OCI-LY7 (cell line): ENCODE results near the gene TJAP1. TPM values are rescaled to one million over a fixed set of nuclear protein-coding genes. Genes with fewer than 3 reads are reported as not detected.

ENCODE experiments used
- BruUV-seq: library from RNA; stranded (reverse); fragments of 400-500 nt; replicated peaks from 2 replicates; lab custom pipeline; 2021; lab: Mats Ljungman, UMichigan
- CTCF ChIA-PET: fragments of 300-600 bp; sonication (Branson Sonifier 250); formaldehyde crosslinking; loops from one replicate; lab custom pipeline; 2022; ENCODE audit warnings: antibody characterized with exemption; ENCODE audit not compliant: unreplicated experiment; lab: Charles Lee
- POLR2A ChIA-PET: fragments of 300-600 bp; sonication (Branson Sonifier 250); formaldehyde crosslinking; loops from one replicate; lab custom pipeline; 2022; ENCODE audit warnings: antibody characterized with exemption; lab: Charles Lee
- DNase-seq: peaks from one replicate; pipeline ENCODE4 v3.0.0-alpha.2; 2015; ENCODE audit warnings: low spot score
- H2AFZ ChIP-seq: fragments of 200-600 bp; sonication (generic), shearing (Covaris generic); 2 replicates; pipeline ENCODE4 v1.6.1; 2014; ENCODE audit warnings: mild to moderate bottlenecking, antibody characterized with exemption, low read length, moderate library complexity
- H3K27ac ChIP-seq: fragments of 200-600 bp; sonication (generic); 2 replicates; pipeline ENCODE4 v1.5.1; 2014; ENCODE audit warnings: mixed run types, low read depth, mild to moderate bottlenecking, moderate library complexity, low read length, inconsistent platforms; ENCODE audit not compliant: poor library complexity, severe bottlenecking
- H3K36me3 ChIP-seq: fragments of 200-600 bp; sonication (generic); 2 replicates; pipeline ENCODE4 v1.6.1; 2014; ENCODE audit warnings: mild to moderate bottlenecking, antibody characterized with exemption, low read length, moderate library complexity, mixed read lengths; ENCODE audit not compliant: insufficient read depth
- H3K4me1 ChIP-seq: fragments of 200-600 bp; sonication (generic); 2 replicates; pipeline ENCODE4 v1.5.1; 2014; ENCODE audit warnings: mild to moderate bottlenecking, low read length; ENCODE audit not compliant: insufficient read depth, poor library complexity, severe bottlenecking
- H3K4me2 ChIP-seq: fragments of 200-600 bp; sonication (generic); 2 replicates; pipeline ENCODE4 v1.6.1; 2014; ENCODE audit warnings: mild to moderate bottlenecking, low read length
- H3K4me3 ChIP-seq: fragments of 200-600 bp; sonication (generic); 2 replicates; pipeline ENCODE4 v1.5.1; 2014; ENCODE audit warnings: mild to moderate bottlenecking, low read depth, low read length; ENCODE audit not compliant: poor library complexity, severe bottlenecking
- H3K79me2 ChIP-seq: fragments of 200-600 bp; sonication (generic); 2 replicates; pipeline ENCODE4 v1.6.1; 2016; ENCODE audit warnings: low read depth, mild to moderate bottlenecking, low read length, moderate library complexity, mixed read lengths; ENCODE audit not compliant: insufficient read depth
- H3K9me2 ChIP-seq: fragments of 200-600 bp; sonication (generic); 2 replicates; pipeline ENCODE4 v1.6.1; 2016; ENCODE audit warnings: mild to moderate bottlenecking, low read length, mixed read lengths; ENCODE audit not compliant: insufficient read depth
- H3K9me3 ChIP-seq: fragments of 200-600 bp; sonication (generic); 2 replicates; pipeline ENCODE4 v1.6.1; 2014; ENCODE audit warnings: mild to moderate bottlenecking, mixed run types, low read length, mixed read lengths
- H4K20me1 ChIP-seq: fragments of 200-600 bp; sonication (generic); 2 replicates; pipeline ENCODE4 v1.6.1; 2014; ENCODE audit warnings: mild to moderate bottlenecking, antibody characterized with exemption, low read length, moderate library complexity, mixed read lengths; ENCODE audit not compliant: insufficient read depth
- CTCF ChIP-seq: fragments of 200-600 bp; sonication (generic); conservative IDR thresholded peaks from 2 replicates; pipeline ENCODE4 v1.5.1; 2014; ENCODE audit warnings: mild to moderate bottlenecking, antibody characterized with exemption, low read length, moderate library complexity, mixed read lengths
- EZH2phosphoT487 ChIP-seq: fragments of 200-600 bp; sonication (generic); IDR thresholded peaks from 2 replicates; pipeline ENCODE4 v1.6.1; 2018; ENCODE audit warnings: low read depth, borderline replicate concordance, mild to moderate bottlenecking, mixed run types, antibody characterized with exemption, low read length, moderate library complexity, mixed read lengths
- intact Hi-C: fragments of 100-400 bp; cut with micrococcal nuclease; formaldehyde crosslinking; loops from one replicate; pipeline ENCODE4 v1.10.0; 2022; ENCODE audit not compliant: unreplicated experiment
- total RNA-seq, 2 experiments: library from RNA; depleted of rRNA in 1 of 2; stranded (reverse); fragments of >200 nt in 1 of 2; shearing (Covaris generic) in 1 of 2; gene quantifications; 2 replicates each; pipeline ENCODE4 v1.2.3, GENCODE V29; 2014 to 2022

TJAP1 gene
- total RNA-seq, 2 experiments from 2014 or later: 16.7 to 34.4 TPM

GRCh38 chr6:43505718-43506117 is 28.3 kb downstream of the TJAP1 start:
- no TSS peak for BruUV-seq
- no peaks in the 10 kb centered on the region for H3K9me2 ChIP-seq
- TF ChIP-seq CTCF: no peak
- TF ChIP-seq EZH2phosphoT487: no peak
- ChIA-PET POLR2A (interaction anchor here (0.6 to 1.5 kb wide), 4 partner anchors 28 to 555 kb away, joined by 3 to 7 read pairs (median 4); partner anchors contain the start of gene TJAP1), CTCF (interaction anchor here (1.4 kb wide), 1 partner anchor 10 kb away, joined by 4 read pairs; no protein-coding TSS in a partner anchor)
- no peak overlapping the region for H3K4me2 ChIP-seq
- DNase-seq: no peak
- intact Hi-C loops: loop anchor here (1.0 to 10.0 kb wide), 2 partner anchors 242 to 431 kb away; partner anchors contain the start of gene PTK7
- no peak overlapping the region for H2AFZ ChIP-seq
- H3K4me1 ChIP-seq: no peaks in the 10 kb centered on the region
- H3K4me3 ChIP-seq: no peak overlapping the region
- no peaks in the 10 kb centered on the region for H3K9me3 ChIP-seq
- H3K27ac ChIP-seq: no peak overlapping the region
- peaks cover 40% of the 10 kb centered on the region for H3K36me3 ChIP-seq
- H3K79me2 ChIP-seq: no peaks in the 10 kb centered on the region
- H4K20me1 ChIP-seq: no peaks in the 10 kb centered on the region

GRCh38 chr6:43506171-43506570 is 28.8 kb downstream of the TJAP1 start:
- no peaks in the 10 kb centered on the region for H3K4me1 ChIP-seq
- no peak overlapping the region for H3K27ac ChIP-seq
- no peaks in the 10 kb centered on the region for H4K20me1 ChIP-seq
- POLR2A ChIA-PET: interaction anchor here (0.6 to 1.5 kb wide), 4 partner anchors 14 to 529 kb away, joined by 3 to 4 read pairs (median 3); no protein-coding TSS in a partner anchor
- no peaks in the 10 kb centered on the region for H3K9me2 ChIP-seq
- H3K79me2 ChIP-seq: no peaks in the 10 kb centered on the region
- TF ChIP-seq EZH2phosphoT487 (no peak), CTCF (no peak)
- H3K4me2 ChIP-seq: no peak overlapping the region
- BruUV-seq: no TSS peak
- H3K4me3 ChIP-seq: no peak overlapping the region
- peaks cover 41% of the 10 kb centered on the region for H3K36me3 ChIP-seq
- CTCF ChIA-PET: interaction anchor here (0.6 to 1.4 kb wide), 3 partner anchors 10 to 13 kb away, joined by 3 to 4 read pairs (median 4); partner anchors contain the start of gene POLR1C
- intact Hi-C loops: loop anchor here (1.0 to 10.0 kb wide), 2 partner anchors 243 to 431 kb away; partner anchors contain the start of gene PTK7
- H3K9me3 ChIP-seq: no peaks in the 10 kb centered on the region
- H2AFZ ChIP-seq: no peak overlapping the region
- DNase-seq: no peak
